Thyroid gland (tissue), 4 donors: Measurements from ENCODE around the gene QRICH2.

ENCODE experiments used
- CTCF ChIP-seq, 6 experiments: fragments of 200-600 bp in 3 of 6; fragments of 450-650 bp in 3 of 6; sonication (generic) in 3 of 6; IDR thresholded peaks; one replicate each; pipeline ENCODE4 v1.5.1; 2016 to 2019; ENCODE audit warnings: antibody characterized with exemption in 6 of 6, mild to moderate bottlenecking in 2 of 6, inconsistent platforms in 1 of 6, moderate library complexity in 1 of 6
- POLR2A ChIP-seq, 2 donors: fragments of 450-650 bp; IDR thresholded peaks; one replicate each; pipeline ENCODE4 v1.6.1; 2017; ENCODE audit warnings: antibody characterized with exemption in 2 of 2, mild to moderate bottlenecking in 2 of 2, moderate library complexity in 1 of 2

GRCh38 chr17:76264755-76265623 is 43.1 kb downstream of the QRICH2 start, which contains the start of gene UBALD2:
- no peak for TF ChIP-seq CTCF (IDR thresholded peaks at IDR 0.05)
- peak; percentile 69 to 95 for TF ChIP-seq POLR2A (IDR thresholded peaks at IDR 0.05)
